HG02840 (cell line): ENCODE results near the gene STX10.

ENCODE experiments used
- ATAC-seq: cut with Tn5 transposase; IDR thresholded peaks from one replicate; pipeline ENCODE4 v1.9.1; 2021; ENCODE audit warnings: mild to moderate bottlenecking, moderate library complexity, moderate number of reproducible peaks; ENCODE audit not compliant: unreplicated experiment, low FRiP score

The STX10 gene

DNA sequence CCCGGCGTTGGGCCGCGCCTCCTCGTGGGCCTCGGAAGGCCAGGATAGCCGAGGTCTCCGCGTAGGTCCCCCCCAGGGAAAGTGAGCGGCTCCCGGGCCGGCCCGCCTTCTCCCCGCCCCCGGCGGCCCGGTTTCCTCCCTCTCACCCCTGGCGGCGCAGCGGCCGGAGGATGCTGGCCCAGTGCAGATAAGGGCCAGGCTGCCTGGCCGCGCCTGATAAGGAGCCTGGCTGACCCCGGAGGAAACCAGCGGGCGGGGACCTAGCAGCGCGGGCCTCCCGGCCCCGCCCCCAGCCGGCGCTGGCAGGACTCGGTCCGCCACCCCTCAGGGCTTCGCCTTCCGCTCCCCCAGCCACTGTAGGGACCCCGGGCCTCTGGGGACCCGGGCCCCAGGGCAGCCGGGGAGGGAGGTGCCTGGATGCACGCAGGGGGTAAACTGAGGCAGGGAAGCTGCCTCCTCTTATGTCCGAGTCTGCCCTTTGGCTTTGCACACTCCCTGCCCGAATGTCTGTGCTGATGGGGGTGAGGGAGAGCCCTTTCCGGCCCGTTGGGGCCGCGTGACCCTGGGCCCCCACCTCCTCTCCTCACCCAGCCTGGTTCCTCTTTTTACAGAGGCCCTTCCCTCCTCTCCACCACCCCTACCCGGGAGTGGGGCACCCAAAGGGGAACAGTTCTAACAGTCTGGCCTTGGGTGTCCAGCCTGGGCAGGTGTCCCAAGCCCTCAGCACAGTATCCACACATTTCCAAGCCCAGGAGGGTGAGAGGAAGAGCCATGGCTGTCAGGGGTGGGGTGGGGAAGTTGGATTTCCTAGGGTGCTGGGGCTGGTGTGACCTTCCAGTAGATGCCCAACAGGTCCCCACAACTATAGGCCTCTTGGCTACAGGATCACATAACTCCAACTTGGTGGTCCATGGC is 47.3 kb downstream of the STX10 start, which contains the start of gene LYL1:
Gene LYL1, minus strand, starts transcription at position 193 of the 915 bp plus-strand sequence. CDS start 1,687 bp downstream, outside the sequence.
- no peak for ATAC-seq

DNA sequence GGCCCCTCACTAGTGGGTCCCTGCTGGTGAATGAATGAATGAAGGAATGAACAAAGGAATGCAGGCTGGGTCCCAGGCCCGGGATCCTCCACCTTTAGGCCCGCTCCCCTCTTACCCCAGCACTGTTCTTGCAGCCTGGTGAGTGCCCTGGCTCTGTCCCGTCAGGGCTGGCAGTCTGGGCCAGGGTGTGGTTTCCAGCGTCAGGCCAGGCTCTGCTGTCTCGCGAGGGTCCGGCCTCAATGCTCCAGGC is 47.8 kb downstream of the STX10 start:
- ATAC-seq, result no peak

DNA sequence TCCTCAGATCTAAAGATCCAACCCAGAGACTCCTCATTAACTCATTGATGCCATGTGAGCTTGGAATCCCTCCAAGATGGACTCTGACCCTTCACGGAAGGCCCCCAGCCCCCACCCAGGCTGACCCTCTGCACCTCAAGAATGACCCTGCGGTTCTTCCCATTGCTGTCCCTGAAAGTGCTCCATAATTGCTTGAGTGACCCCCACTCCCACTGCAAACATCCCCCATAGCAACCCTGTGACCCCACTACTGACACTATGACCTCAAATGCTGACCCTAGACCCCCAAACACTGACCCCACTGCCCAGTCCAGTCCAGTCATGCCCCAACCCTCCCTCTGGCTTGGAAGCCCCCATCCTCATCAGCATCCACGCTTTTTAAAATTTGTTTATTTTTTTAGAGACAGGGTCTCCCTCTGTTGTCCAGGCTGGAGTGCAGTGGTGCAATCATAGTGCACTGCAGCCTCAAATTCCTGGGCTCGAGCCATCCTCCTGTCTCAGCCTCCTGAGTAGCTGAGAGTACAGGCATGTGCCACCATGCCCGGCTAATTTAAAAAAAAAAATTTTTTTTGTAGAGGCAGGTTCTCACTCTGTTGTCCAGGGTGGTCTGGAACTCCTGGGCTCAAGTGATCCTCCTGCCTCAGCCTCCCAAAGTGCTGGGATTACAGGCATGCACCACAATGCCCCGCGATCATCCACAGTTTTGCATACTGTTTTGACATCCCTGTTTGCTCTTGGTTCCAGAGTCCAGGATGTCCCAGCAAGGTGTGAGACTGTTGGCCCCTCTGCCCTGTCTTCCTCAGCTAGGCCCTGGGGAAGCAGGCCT is 48.4 kb downstream of the STX10 start:
- no peak for ATAC-seq

DNA sequence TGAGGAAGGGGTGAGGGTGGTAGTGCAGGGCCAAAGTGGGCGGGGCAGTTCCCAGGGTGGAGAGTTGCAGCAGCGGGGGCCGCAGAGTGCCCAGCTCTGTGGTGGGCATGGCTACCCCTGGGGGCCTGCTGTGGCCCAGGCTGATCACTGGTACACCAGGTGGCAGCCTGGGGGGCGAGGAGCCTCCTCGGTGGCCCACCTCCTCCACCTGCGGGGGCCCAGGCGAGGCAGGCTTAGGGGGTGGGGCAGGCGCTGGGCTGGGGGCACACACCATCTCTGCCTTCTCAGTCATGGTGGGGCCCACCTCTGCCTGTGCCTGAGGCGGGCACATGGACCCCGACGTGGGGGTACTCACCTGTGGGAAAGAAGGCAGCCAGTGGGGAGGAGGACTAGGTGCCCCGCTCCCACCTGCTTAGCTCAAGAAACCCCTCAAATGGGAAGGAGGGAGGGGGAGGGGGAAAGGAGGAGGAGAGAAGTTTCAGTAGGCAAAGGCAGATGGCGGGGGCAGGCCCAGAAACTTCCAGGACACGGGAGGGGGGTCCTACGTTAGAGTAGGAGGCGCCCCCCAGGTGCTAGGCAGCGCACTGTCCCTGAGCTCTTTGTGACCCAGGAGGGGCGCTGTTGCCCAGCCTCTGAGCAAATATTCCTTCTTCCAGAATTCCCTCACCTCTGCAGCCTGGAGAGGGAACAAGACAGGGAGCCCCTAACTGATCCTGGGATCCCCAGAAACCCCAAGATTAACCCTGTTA is 49.2 kb downstream of the STX10 start:
- no peak for ATAC-seq

DNA sequence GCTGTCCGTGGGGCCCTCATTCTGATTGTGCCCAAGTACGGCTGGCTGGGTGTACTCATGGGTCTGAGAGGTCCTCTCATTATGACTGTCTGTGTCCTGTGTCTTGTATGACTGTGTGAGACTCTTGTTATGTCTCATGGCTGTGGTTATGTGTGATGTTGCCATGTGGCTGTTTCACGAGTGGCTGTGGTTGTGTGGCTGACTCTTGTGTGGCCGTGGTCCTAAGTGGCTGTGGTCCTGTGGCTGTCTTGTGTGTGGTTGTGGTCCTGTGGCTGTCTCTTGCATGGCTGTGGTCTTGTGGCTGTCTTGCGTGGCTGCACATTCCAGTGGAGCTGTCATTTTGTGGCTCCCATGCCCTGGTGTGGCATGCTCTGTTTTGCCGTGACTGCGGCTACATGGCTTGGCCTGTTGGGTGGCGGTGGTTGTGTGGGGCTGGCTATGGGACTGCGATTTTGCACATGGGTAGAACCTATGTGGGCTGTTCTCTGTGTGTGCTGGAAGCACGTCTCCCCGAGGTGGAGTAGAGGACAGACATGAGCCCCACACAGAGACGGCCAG is 50.1 kb downstream of the STX10 start:
- no peak for ATAC-seq

DNA sequence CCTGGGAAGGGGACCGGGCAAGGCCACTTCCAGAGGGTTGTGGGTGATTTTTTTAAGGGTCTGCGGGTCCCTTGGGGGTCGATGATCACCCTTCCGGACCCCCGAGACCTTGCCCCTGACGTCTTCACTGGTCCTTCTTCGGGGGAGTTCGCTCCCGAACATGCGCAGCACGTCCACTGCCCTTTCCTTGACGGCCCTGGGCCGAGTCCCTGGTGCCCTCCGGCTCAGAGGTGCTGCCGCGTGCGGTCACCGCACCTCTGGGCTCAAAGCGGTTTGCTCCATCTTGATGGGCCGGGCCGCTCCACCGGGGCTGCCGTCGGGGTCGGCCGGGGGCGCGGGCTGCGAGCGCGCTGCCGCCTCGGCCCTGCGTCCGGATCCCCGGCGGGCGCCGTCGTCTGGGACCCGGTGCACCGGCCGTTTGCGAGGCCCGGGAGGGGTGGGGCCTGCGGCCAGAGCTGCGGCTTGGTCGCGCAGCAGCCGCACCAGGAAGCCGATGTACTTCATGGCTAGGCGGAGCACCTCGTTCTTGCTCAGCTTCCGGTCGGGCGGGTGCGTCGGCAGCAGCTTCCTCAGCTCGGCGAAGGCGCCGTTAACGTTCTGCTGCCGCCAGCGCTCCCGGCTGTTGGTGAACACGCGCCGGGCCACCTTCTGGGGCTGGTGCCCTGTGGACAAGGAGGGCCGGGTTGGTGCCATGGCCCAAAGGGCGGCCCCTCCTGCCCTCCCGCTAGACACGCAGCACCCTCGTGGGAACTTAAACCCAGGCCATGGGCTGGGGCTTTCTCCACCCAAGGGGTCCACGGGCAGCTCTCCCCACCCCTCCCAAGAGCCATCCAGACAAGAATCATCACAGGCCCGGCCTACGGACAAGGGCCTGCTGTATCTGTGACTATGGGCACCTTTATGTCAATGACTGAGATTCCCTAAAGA is 50.8 kb downstream of the STX10 start:
- ATAC-seq, result no peak

DNA sequence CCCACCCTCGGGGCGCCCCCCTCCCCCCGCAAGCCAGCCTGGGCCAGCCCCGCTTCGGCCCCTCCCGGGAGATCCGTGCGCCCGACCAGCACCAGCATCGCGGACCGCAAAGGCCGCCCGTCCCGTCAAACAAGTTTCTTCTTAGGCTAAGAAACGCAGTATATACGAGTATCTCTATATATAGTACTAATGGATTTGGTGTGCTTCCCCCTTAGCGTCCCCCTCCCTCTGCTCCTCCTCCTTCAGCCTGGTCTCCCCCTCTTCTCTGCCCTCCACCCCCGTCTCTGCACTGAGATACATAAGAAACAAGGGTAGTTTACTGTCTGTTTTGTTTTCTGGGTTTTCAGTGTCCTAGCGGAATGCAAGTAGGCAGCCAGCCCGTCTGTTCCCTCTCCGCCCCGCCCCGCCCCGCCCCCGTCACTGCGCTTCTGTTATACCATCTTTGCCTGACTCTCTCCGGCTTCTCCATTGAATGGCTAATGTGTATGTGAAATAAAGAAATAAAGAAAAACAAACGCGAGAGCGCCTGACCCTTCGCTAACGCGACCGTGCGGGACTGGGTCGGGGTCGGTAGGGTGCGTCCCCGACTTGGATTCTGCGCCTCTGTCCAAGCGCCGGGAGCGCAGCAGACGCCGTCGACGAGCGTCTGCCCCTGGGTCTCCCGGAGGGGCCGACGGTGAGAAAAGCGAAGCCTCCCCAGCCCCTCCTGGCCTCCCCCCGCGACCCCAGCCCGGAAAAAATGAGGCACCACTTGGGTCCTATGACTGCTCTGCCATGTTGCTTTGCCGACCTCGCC is 51.7 kb downstream of the STX10 start:
- ATAC-seq, result no peak

DNA sequence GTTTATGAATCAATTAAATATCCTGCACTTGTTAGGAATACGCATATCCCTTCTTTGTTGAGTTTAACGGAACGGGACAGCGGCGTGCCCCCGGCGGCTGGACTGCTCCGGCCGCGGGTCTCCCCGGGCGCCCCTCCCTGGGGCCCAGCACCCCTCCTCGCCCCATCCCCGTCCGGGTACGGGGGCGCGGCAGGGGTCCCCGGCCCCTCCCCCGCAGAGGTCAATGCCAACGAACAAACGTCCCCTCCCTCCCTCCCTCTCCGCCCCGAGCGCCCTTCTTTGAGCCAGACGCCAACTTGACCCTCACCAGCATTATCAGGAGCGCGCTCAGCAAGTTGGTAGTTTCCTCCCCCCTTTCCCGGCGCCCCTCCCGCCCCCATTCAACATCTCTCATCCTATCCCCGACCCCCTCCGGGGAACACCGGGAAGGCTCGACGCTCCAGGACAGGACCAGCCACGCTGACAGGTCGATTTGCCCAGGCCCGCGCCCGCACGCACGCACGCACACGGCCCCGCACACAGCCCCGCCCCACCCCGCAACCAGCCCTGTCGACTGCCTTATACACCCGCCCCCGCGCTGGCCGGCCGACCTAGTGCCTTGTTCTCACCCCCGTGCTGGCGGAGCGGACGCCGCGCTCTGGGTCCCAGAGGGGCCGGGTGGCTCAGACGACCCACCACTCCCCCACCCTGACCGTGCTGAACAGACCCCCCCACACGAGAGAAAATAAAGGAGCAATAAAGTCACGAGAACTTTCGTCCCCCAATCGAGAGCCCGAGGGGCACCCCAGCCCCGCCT is 52.5 kb downstream of the STX10 start:
- ATAC-seq, result no peak

DNA sequence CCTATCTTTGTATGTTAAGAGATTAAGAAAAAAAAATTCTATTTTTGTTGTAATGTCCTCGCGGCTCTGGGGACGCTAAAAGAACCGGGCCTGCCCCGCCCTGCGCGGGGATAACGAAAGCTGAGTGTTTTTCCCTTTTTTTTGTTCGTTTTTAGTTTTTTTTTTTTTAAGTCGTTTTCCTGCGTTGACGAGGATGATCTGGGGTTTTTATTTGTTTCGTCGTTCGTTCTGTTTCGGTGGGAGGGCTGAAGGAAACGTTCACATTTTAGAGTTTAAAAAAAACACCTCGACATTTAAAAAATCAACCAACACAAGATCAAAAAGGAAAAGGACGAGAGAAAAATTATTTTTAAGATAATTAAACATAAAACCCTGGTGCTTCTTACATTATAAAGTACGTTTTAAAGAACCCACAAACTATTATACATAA is 53.1 kb downstream of the STX10 start:
- no peak for ATAC-seq

DNA sequence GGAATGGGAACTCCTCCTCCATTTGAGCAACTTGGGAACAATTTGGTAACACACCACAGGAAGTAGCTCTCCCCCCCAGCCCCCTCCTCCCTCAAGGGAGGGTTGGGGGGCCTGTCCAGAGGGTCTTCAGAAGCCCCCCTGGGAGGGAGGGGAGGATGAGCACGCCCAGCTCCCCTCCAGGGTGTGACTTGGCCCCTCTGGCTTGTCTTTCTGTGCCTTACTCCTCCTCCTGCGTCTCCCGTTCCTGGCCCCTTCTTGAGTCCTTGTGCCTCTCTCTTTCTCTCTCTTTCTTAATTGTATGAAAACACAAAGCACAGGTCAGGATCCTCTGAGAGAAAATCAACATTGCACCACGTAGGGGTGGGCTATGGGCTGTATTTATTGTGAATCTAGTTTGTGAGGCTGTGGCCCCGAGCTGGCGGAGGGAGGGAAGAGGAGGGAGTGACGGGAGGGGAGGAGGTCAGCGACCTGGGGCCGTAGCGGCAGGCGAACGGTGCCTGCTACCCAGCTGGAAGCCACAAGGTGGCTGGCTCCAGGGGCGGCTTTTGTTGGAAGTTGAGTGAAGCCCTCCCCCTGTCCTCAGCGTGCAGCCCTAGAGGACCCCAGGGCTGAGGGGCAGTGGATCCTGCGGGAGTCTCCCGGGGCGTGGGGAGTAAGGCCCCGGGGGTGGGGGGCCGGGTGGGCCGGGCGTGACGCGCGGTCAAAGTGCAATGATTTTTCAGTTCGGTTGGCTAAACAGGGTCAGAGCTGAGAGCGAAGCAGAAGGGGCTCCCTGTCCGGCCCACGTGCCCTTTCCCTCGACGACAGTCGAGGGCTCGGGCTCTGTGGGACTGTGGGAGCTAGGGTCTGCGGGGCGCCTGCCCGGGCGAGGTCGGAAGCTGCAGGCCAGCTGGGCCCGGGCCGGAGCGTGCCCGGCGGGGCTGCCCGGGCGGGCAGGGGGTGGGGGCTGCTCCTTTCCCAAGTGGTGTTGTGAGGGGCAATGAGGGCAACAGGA is 53.9 kb downstream of the STX10 start:
- ATAC-seq, result no peak

DNA sequence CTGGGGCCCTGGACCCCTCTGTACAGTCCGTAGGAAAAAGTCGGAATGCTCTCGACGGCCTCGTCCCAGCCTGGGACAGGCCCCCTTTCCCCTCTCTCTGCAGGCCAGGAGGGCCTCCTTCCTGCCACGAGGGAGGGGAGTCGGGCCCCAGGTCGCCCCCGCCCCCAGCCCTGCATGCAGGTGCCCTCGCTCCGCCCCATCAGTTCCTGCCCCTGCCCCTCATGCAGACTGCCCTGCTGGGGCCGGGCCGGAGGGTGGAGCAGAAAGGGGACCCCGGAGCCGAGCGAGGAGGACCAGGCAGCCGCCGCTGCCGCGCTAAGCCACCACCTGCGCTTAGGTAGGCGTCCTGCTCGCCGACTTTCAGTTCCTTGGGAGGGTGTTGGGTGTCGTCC is 54.8 kb downstream of the STX10 start:
- no peak for ATAC-seq

DNA sequence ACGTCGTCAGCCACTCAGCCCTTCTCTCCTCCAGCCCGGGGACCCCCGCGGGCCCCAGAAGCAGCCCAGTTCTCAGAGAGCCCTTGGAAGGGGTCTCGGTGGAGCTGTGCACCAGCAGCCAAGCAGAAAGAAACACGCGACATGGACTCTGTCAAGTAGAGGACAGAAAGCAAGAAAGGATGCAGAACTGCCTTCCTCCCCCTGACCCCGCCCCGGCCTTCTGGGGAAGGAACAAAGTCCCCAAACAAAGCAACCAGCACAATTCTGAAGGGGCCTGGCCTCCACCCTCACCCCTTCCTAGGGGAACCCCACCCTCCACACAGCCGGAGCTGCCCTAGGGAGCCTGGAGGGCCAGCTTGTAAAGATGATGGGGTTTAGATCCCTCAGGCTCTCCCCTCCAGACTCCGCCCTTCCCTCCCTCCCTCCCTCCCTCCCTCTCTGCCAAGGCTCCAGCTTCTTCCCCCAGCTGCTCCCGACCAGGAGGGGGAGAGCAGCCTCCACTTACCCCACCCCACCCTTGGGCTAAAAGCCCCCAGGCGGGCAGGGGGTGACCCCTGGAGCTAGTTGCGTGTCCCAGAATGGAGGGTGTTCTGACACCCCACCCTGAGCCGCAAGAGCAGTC is 55.3 kb downstream of the STX10 start:
- ATAC-seq, result no peak

DNA sequence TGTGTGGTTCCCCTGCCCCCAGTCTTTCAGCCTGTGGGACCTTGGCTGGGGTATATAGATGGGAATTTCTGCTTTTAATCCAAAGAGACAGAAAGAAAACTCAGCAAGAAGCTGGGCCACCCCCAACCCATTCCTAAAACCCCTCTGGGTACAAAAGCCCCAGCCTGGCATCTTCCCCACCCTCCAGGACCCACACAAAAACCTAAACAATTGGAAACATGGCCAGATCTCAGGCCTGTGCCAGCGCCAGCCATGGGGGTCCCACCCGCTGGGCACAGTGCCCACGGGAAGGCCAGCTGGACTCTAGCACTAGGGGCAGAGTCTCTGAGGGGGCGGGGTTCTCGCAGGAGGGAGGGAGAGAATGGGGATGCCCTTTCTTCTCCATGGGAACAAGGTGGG is 56.1 kb downstream of the STX10 start:
- no peak for ATAC-seq
